Measurements from ENCODE around the gene ADAD2.

The ADAD2 gene

DNA sequence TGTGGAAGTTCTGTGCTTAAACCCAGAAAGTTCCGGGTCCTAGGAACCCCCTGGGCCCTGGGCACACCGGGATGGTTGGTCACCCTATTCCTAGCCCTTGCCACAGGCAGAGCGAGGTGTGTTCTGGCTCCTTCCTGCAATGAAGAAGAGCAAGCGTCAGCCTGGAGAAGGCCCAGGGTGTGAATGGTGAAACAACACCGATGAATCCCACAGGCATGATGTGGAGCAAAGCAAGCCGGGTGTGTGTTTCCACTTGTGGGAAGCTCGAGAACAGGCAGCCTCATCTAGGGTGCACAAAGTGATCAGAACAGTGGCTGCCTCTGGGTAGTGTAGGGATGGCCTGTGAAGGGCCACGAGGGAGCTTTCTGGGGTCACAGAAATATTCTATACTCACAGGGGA is 35.1 kb downstream of the ADAD2 start:
- DNase-seq, result no peak

DNA sequence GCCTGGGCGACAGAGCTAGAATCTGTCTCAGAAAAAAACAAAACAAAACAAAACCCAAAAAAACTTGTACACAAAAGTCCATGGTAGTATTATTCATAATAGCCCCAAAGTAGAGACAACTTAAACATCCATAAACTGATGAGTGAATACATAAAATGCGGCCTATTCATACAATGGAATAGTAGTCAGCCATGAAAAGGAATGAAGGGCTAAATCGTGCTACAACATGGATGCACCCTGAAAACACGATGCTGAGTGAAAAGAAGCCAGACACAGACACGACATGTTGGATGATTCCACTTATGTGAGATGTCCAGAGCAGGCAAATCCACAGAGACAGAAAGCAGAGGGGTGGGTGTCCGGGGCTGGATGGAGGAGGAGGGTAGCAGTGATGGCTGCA is 36.6 kb downstream of the ADAD2 start:
- no peak for DNase-seq

DNA sequence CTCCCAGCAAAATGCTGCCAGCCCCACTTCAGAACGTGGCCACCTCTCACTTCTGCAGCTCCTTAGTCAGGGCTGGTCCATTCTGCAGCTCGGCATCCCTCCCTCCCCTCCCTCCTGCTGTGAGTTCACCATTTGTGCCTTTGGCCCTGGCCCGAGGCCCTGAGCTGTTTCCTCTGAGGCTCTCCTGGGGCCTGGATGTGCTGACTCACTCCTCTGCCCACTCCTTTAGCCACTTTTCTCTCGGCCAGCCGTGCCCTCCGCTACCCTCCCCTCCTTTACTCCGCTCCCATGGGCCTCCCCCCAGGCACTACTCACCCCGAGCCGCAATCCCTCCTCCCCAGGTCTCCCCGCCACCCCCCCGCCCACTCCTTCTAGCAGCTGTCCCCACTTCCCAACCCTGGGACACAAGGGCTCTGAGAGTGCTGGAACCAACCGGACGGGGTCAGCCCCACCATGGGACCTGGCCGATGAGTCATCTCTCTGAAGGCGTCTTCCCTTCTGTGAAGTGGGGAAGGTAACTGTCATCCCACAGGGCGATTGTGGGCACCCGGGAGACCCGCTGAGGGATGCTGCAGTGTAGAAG is 37.4 kb downstream of the ADAD2 start:
- no peak for DNase-seq

DNA sequence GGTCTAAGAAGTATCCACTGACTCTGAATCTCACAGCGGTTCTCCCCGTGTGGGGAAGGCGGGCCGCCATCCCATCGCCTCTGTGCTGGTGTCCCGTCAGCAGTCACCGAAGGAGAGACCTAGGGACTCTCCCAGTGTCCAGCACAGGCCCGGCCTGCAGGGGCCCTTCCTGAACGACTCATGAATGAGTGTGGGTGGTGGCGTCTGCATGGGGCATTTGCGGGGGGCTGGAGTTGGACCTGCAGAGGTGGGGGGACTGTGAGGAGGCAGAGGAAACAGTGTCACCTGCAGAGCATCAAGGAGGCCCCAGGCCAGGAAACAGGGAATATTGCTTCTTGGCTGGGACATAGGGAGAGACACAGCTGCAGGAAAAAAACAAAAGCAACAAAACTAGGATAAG is 38.5 kb downstream of the ADAD2 start:
- no peak for DNase-seq

DNA sequence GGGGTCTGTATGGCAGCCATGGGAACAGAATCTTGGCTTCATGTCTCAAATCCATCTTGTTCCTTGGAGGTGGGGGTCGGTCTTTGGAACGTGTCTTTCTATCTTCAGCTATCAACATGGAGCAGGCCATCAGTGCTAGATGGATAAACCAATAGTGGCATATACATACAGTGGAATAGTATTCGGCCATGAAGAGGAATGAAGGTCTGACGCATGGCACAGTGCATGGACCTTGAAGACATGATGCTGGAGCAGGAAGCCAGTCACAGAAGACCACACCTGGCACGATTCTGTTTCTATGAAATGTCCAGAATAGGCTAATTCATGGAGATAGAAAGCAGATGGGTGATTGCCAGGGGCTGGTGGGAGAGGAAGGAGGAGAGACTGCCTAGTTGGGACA is 41.1 kb downstream of the ADAD2 start:
- DNase-seq, result no peak

DNA sequence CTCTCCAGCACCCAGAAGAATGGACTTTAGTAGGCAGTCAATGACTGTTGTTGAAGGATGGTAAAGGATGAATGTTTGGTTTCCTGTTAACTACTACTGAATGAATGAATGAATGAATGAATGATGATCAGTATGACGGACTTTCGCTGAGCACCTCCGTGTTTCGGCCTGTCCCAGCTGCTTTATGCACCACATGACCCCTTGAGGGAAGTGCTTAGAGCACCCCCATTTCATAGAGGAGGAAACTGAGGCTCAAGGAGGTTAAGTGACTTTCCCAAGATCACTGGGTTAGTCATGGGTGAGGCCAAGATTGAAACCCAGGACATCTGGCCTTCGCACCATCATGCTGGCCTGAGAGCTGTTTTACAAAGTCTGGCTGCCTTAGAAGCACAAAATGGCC is 42.0 kb downstream of the ADAD2 start:
- no peak for DNase-seq

DNA sequence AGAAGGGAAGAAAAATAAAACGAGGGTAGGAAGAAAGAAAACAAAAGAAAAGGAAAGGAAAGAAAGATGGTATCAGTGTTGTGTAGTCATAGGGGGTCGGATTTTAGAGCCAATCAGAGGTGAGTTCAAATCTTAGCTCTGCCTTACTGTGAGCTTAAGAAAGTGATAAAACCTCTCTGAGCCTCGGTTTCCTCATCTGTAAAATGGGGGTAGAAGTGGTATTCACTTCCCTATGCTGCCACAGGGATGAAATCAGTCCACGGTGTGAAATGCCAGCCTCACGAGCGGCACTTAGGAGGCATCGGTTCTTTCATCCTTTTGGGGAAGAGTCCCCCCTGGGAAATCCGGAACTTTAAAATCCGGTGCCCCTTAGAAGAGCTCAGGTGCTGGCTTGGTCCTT is 42.8 kb downstream of the ADAD2 start:
- no peak for DNase-seq

DNA sequence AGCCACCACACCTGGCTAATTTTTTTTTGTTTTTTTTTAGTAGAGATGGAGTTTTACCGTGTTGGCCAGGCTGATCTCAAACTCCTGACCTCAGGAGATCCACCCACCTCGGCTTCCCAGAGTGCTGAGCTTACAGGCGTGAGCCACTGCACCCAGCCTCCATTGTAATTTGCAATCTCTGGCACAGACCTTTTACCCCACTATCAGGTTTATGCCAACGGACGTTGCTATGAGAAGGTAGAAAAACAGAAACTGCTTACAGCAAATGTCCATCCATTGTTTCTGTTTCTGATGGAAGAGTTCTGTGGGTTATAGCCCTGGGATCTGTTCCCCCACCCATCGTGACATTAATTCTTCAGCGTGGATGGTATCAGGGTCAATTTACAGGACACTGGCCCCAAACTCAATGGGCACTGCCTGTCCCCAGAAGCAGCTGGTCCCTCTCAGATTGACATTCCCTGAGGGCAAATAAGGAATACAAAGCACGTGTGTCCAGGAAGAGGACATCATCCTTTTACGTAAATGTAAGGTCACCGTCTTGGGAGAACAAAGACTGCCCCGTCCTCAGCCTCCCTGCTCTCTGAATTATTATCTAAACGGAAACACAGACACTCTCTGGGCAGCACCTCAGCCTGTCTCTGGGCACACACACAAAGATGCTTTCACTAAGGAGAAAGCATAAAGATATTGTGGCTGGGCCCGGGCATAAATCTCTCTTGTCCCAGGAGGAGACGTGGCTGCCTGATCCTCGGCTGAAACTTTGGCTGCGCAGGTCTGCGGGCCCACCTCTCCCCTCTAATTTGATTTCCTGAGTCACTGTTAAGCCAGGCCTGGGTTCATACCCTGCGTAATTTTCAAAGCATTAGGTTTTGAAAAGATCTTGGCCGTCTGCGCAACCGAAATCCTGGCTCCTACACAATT is 43.6 kb downstream of the ADAD2 start:
- no peak for DNase-seq

DNA sequence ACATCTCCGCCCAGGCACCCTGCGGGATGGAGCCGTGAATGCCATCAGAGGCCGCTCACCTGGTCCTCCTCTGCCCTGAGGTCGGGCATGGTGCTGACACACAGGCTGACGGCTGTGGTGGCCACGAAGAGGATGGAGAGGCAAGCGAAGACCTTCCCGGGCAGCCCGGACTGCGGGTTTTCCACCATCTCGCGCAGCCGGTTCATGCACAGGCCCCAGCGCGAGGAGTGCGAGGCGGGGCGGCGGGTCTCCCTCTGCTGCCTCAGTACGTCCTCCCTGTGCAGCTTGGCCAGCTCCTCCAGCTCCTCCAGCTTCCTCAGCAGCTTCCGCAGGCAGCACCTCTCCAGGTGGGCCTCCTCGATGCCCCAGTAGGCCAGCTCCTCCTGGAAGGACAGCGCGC is 45.7 kb downstream of the ADAD2 start:
- DNase-seq, result no peak

DNA sequence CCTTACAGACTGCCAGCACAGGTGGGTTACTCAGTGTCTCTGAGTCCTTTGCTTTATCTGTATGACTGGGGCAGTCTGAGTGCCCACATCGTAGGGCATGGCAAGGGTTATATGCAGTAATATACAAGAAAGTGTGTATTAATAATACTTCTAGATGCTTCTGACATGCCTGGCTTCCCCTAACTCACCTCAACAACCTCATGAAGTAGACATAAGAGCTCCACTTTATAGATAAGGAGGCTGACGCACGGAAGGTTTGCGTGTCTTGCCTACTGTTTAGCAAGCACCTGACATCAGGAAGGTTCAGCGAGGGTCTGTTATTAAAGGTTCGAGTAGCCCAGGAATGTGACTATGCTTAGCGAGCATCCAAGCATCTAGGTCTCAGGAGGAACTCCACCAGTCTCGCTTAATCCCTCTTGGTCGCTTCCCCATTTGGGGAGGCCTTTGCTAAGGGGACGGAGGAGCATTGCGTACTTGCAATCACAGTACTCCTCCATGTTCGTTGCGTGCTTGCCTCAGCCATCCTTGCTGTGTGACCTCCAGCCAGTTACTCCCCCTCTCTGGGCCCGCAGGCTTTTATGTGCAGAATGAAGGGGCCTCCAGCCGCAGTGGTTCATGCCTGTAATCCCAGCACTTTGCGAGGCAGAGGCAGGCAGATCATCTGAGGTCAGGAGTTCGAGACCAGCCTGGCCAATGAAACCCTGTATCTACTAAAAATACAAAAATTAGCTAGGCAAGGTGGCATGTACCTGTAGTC is 47.2 kb downstream of the ADAD2 start:
- no peak for DNase-seq

DNA sequence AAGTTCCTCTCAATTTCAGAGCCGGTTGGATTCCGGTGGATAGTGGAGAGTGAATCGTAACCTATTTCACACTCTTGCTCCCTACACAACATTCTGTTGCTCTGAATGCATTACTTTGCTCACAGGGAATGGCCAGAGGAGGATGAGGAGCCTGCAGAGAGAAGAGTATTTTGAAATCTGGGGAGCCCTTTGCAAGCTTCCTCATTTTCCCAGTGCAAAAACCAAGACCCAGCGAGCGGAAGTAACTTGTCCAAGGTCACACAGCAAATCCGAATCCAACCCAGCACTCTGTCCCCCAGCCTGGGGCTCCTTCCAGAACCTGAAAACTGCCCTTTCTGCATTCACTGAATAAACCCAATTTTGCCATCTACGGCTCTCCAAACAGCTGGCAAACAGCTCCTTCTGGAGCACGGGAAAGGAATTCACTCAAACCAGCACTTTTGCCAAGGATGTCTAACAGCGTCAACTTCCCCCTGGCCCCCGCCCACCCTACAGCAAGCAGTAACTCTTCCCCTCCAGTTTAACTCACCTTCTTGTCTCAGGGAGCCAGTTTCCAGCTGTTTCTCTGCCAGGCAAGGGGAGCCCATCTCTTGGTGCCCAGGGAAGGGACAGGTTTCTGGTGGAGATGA is 48.3 kb downstream of the ADAD2 start:
- no peak for DNase-seq

DNA sequence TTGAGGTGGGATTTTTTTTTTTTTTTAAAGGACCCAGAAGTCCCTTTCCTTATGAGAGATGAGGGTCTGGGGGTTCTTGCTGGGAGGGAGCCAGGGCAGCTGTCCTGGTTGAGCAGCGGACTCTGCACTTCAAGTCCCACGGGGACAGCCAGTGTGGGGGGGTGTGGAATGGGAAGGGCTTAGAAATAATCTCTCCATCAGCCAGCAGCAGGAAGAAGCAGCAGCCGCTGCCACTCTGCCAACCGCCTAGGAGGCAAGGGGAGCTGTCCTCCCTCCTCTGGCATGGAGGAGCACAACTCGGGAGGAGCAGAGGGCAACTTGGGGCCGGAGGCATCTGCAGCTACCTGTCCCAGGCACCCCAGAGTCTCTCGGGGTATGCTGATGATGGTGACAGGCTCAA is 49.0 kb downstream of the ADAD2 start, which contains the start of gene KCNG4:
TSS of gene KCNG4 (minus strand) at position 104 of the 400 bp plus-strand sequence. CDS start 2,527 bp downstream, outside the sequence.
- no peak for DNase-seq

DNA sequence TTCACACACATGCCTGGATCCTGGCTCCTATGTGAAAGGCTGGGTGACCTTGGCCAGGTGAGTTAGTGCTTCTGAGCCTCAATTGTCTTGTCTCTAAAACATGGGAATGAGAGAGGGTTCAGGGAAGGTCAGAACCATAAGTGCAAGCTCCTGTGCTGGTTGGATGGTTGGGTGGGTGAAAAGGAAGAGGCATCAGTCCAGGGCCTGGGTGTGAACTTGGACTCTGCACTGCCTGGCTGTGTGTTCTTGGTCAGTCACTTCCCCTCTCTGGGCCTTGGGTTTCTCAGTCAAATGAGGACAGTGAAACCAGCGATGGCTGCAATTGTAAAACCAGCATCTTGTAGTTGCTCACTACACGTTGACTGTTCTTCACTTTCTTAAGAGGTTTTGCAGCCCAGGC is 49.5 kb downstream of the ADAD2 start:
- DNase-seq, result no peak

DNA sequence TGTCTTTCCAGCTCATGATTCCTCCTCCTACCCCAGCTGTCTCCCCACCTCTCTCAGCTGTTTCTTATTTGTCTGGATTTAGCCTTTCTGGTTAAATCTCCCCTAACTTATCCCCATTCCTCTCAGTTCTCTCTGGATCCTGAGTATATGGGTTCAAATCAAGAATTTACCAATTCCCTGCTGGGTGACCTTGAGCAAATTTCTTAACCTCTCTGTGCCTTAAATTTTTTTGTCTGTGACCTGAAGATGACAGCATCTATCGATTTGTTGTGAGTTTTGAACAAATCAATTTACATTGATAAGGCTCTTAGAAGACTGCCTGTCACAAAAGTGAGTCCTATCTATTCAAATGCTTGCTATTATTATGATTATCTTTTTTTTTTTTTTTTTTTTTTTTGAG is 50.8 kb downstream of the ADAD2 start:
- no peak for DNase-seq

DNA sequence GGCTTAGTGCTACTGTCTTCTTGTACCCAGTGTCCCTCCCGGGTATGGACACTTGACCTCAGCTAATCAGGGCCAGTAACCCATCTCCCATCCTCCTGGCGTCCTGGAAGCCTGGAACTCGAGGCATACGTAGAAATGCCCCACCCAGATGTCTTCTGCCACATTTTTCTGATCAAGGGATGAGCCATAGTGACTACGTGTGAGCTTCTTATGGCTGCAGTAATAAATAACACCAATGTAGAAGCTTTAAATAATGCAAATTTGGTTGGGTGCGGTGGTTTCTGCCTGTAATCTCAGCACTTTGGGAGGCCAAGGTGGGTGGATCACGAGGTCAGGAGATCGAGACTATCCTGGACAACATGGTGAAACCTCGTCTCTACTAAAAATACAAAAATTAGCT is 51.9 kb downstream of the ADAD2 start:
- no peak for DNase-seq

DNA sequence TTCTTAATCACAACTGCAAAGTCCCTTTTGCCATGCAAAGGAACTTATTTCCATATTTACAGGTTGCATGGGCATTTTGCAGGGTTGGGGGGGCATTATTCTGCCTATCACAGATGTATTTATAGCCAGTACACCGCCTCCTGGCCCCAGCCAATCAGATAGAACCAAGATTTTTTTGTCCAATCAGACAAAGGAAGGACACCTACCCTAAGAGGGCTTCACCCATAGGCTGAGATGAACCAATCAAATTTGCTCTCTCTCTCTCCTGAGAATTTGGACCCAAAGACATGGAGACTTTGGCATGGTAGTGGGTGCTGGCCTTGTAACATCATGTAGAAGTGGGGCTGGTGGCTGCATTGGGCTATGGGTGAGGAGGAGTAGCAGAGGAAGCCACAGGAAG is 52.8 kb downstream of the ADAD2 start:
- DNase-seq, result no peak

DNA sequence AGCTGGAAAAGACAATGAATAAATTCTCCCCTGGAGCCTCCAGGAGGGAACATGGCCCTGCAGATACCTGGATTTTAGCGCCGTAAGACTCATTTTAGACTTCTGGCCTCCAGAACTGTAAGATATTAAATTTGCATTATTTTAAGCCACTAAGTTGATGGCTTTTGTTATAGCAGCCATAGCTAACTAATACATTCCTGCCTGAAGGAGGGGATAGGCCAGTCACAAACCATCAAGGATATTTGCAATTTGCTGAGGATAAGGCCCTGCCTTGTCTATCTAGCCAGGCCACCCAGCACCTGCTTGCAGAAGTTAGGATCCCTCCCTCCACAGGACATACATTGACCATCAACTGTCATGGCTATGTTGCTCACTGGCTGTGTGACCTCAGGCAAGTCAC is 53.8 kb downstream of the ADAD2 start:
- no peak for DNase-seq

DNA sequence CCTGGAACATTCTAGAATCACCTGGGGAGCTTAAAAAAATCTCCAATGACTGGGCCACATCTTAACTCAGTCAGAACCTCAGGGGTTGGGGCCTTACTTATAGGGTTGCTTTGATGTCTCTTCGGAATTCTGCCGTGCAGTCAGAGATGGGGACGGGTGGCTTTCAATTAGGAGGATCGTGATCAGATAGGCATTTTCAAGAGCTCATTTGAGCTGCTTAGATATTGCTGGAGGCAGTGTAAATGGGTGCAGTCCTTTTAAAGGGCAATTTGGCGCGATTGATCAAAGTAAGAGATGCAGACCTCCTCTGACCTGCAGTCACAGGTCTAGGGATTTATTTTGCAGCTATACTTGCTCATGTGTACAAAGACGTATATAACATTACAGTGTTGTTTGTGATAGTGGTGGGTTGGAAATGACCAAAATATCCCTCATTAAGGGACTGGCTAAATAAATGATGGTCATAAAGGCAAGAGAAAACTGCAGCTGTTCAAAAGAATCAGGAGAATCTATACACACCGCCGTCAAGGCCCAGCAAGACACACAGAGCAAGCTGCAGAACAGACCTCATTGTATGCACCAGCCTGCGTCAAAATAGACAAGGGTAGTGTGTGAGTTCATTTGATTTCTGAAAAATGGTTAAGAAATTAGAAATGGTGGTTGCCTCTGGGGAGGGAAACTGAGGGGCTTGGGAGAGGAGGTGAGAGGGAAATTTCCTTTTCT is 55.2 kb downstream of the ADAD2 start:
- DNase-seq, result no peak

DNA sequence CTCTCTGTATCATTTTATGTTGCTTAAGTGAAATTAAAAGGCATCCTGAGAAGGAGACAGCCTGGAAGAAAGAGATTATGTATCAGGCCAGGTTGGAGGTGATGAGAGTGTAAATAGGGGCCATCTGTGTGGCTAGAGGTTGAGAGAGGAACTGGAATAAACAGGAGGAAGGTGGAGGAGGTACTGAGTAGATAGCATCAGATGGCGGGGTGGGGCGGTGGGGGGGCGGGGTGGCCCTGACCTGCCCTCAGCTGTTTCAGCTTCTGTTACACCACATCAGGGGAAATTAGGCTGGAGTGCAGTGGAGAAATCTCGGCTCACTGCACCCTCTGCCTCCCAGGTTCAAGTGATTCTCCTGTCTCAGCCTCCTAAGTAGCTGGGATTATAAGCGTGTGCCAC is 55.7 kb downstream of the ADAD2 start:
- no peak for DNase-seq

Data from NCI-H2029 treated with DMSO at 0.1 percent for 48 hours (cell line).